Left ventricle myocardium superior (tissue), 1 donor: ENCODE data around the gene PRDM2. TPM values are rescaled to one million over a fixed set of nuclear protein-coding genes. Genes with fewer than 3 reads are reported as not detected.
A peak's percentile ranks its signal among the peaks of the same experiment; 100 is the strongest.

Experiments
- ATAC-seq: fragments of 200-7000 bp; cut with Tn5 transposase; one replicate; pipeline ENCODE4 v1.9.1; 2020; ENCODE audit warnings: mild to moderate bottlenecking, moderate library complexity
- DNase-seq: peaks from one replicate; pipeline ENCODE4 v3.0.0-alpha.2; 2020
- intact Hi-C: fragments of 100-400 bp; cut with micrococcal nuclease; formaldehyde crosslinking; loops from one replicate; pipeline ENCODE4 v1.11.0; 2022
- total RNA-seq: library from RNA; stranded (reverse); fragmentation: NEBNext Ultra II Directional; extraction: Animal tissue kit (Norgen Biotek cat#: 25700); gene quantifications from one replicate; pipeline ENCODE4 v1.2.1, GENCODE V29; 2021
- donor health status: DM: no; HTN: yes; CAD: no; lungs with severe emphysema.

Gene PRDM2
- total RNA-seq, 1 donor from 2014 or later, result 38.5 TPM

DNA sequence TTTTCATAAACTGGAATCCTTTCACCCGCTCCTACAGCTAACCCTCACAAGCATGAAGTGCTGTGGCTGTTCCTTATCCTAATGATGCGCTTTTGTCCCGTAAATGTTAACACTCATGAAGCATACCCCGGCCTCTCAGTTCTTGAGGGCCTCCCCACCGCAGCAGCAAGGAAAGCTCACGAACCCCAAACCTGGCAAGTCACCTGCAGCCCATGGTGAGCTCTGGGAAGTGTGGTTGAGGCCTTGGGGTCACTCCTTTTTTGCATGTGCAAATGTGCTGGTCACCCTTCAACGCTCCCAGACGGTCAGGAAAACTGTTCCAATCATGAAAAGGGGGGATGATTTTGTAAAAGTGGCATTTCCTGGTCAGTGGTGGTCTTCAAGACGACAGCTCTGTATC, 124.6 kb downstream of the PRDM2 start:
- intact Hi-C loops, result loop anchor here (10.0 kb wide), 1 partner anchor 160 kb away; no protein-coding TSS in a partner anchor
- ATAC-seq (no peak), DNase-seq (no peak)

DNA sequence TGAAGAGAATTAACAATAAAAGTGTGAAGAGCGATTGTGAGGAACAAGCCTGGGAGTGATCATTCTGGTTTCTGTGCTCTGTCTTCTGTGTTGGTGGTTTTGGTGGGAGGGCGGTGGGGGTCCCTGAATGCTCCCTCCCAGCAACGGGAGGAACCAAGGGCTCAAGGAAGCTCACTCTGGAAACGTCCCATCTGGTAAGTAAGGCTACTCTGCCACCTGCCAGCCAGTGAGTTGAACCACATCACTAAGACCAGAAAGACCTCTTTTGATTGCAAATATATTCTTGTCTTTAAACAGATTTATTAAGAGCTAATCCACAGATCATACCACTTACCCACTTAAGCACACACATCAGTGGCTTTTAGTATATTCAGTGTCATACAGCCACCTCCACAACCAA, 125.0 kb downstream of the PRDM2 start:
- intact Hi-C loops, result loop anchor here (10.0 kb wide), 1 partner anchor 160 kb away; no protein-coding TSS in a partner anchor
- no peak for DNase-seq
- no peak for ATAC-seq

DNA sequence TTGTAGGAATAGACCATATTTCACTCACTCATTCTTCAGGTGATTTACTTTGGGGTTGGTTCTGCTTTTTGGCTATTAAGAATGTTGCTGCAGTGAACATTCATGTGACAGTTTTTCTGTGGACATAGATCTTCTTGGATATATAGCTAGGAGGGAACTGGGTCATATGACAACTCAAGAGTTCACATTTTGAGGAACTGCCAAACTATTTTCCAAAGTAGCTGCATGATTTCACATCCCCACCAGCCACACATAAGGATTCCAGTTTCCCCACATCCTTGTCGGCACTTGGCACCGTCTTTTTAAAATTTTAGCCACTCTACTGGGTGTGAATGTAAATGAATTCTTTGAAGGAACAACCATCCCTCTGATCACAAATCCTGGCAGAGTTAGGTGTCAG, 126.0 kb downstream of the PRDM2 start:
- intact Hi-C loops, result loop anchor here (10.0 kb wide), 1 partner anchor 161 kb away; no protein-coding TSS in a partner anchor
- no peak for ATAC-seq
- no peak for DNase-seq

DNA sequence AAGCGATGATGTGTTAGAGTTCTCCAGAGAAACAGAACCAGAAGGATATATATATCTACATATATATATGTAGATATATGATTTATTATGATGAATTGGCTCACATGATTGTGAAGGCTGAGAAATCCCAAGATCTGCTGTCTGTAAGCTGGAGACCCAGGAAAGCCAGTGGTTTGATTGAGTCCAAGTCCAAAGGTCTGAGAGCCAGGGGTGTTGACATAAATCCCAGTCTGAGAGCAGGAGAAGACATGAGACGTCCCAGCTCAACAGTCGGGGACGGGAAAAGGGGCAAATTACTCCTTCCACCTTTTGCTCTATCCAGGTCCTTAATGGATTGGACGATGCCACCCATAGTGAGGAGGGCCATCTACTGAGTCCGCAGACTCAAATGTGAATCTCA, 126.6 kb downstream of the PRDM2 start:
- DNase-seq (no peak), ATAC-seq (no peak)
- intact Hi-C loops, result loop anchor here (10.0 kb wide), 1 partner anchor 162 kb away; no protein-coding TSS in a partner anchor

DNA sequence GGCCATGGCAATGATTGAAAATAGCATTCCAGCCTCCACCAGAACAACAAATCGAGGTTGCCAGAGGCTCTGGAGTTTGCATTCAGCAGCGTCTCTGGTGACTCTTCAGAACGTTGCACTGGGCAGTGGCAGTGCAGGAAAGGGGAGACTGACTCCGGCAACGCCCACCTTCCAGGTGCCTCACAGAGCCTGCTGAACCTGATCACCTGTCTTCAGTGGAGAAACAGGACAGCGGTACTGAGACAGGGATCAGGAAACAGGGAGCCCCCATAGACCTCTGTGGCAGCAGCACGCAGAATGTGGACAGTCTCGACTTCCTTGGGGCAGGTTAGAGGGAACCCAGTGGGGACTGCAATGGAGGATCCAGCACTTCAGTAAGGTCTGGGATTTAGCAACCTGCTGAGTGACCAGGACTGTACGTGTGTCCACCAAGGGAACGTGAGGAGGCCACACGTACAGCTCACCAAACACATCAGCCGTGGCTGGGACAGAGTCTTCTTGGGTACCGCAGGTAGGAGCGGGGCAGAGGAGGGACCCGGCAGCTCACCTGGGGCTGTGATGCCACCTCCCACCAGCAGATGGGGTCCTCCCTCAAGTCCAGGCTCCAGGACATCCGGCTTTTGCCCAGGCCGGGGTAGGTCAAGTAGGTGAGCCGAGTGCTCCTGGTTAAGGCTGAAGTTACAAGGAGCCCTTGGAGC, 128.6 kb downstream of the PRDM2 start:
- intact Hi-C loops, result loop anchor here (10.0 kb wide), 1 partner anchor 164 kb away; no protein-coding TSS in a partner anchor
- peak; percentile 58 for DNase-seq
- ATAC-seq, result peak; percentile 49

DNA sequence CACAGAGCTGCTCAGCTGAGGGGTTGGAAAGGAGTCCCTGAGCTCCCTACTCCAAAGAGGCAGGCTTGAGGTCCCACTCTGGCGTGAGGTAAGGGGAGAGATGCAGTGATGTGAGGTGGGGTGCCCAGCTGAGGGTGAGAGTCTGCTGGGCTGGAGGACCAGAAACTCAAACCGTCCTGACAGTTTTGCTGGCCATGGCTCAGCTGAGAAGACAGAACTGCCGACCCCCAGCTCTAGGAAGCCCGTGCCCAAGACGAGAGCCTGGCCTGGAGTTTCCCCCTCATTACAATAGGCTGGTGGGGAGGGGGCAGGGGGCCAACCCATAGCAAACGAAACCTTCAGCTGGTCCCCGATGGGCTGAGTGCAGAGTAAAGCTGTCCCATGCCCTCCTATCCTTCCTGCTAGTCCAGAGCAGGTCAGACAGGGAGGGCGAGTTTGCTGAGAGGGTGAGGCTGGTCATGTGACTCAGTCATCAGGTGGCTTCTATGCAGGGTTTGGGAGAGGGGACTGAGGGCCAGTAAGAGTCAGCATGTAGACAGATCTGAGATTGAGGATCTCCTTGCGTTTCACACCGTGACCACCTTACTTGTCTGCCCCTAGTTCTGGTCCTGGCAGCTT, 129.3 kb downstream of the PRDM2 start:
- intact Hi-C loops, result loop anchor here (10.0 kb wide), 1 partner anchor 164 kb away; no protein-coding TSS in a partner anchor
- ATAC-seq (no peak), DNase-seq (no peak)

DNA sequence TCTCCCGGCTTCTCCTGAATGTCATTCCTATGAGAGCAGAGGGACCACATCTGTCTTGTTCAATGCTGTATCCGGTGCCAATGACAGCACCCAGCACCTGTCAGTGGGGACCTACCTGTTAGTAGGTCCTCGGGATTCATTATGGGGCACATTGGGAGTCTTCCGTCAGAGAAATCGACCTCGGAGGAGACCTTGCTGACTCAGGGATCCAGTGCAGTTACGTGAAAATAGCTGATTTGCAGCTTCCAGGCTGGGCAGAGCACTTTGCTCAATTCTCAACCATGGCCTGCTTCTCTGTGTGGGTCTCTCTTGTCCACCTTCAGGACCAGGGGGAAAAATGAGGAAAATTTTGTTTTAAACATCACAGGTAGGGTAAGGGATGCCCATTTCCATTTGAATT, 130.2 kb downstream of the PRDM2 start:
- ATAC-seq (no peak), DNase-seq (no peak)
- intact Hi-C loops, result no loop called here

DNA sequence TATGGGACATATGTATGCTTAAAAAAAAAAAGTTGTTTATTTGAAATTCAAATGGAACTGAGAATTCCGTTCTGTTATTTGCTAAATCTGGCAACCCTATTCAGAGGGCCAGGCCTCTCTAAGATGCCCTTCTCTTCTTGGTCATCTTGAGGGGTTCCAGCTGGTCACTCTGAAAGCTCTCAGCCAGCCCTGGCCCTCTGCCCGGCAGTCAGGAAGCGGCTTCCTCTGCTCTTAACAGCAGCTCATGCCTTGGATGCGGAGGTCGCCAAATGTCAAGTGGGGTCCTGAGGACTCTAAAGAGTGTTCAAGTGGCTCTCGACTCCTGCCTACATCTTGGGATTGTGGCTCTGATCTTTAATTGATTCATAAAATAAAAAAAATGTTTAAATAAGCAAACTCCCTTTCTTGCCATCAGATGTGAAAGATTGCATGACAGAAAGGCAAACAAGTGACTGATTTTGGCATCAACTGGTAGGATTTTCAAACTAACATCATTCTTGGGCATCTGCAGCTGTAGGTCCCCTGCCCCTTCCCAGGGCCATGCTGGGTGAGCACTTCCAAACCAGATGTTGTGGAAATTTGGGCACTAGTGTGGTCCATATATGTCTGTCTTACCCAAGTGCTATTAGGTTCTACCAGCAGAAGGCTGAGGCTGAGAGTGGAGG, 130.8 kb downstream of the PRDM2 start:
- DNase-seq (peak; percentile 80), ATAC-seq (peak; percentile 76)
- intact Hi-C loops, result no loop called here

DNA sequence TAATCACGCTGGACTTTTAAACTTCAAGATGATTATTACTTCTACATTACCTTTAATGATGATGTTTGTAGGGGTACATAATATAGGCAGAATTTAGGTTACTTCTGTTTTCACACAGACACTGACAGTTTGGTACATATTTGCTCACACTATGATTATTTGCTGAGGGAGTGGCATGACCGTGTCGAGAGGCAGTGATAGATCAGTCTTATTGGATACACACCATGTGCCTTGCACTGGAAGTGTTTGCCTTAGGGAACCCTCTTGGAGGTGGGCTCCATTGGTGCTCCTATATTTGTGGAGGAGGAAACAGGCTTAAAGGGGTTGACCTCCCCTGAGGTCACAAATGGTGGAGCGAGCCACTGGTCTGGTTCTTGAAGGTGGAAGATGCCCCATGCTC, 132.1 kb downstream of the PRDM2 start:
- no peak for DNase-seq
- intact Hi-C loops, result no loop called here
- no peak for ATAC-seq

DNA sequence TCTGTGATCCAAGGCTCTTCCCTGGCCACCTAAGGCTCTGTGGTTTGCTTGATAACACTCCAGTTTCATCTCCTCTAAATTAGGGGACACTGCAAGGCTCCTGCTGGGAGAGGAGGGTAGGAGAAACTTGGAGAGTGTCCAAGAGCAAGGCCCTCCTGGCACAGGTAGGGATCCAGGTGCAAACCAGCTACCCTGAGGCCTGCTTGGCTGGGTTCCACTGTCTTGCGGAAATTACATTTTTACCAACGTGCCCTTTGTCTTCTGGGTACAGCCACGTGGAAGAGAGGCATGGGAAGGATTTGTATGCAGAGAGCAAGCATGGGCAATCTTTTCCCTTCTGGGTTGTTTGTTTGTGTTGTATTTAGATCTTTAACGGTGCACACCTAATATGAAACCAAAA, 132.5 kb downstream of the PRDM2 start:
- DNase-seq (no peak), ATAC-seq (no peak)
- intact Hi-C loops, result no loop called here

DNA sequence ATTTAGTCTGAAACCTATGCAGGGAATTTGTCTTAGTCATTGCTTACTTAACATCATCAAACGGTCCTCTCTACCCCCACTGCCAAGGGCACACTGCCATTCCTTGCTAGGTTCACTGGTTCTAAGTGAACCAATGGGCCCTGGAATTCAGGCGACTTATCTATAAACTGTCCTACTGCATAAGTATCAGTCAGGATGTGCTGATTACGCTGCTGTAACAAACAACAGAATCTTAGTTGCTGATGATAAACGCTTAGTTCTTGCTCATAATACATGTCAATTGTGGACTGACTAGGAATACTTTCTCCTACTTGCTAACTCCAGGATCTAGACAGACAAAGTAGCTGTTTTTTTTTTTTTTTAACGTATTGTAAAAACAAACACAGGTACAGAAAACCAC, 136.1 kb downstream of the PRDM2 start:
- DNase-seq, result no peak
- no peak for ATAC-seq
- intact Hi-C loops, result no loop called here

DNA sequence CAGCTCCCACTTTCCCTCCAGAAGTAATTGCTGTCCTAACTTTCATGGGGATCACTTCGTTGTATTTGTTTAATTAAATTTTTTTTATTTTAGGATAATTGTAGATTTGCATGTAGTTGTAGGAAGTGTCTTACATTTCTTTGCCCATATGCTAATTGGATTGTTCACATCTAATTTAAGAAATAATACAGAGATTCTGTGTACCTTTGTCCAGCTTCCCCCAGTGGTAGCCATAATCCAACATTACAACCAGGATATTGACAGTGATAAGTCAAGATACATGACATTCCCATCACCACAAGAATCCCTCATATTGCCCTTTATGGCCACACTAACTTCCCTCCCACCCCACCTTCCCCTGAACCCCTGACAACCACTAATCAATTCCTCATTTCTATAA, 136.6 kb downstream of the PRDM2 start:
- DNase-seq (no peak), ATAC-seq (no peak)
- intact Hi-C loops, result no loop called here

DNA sequence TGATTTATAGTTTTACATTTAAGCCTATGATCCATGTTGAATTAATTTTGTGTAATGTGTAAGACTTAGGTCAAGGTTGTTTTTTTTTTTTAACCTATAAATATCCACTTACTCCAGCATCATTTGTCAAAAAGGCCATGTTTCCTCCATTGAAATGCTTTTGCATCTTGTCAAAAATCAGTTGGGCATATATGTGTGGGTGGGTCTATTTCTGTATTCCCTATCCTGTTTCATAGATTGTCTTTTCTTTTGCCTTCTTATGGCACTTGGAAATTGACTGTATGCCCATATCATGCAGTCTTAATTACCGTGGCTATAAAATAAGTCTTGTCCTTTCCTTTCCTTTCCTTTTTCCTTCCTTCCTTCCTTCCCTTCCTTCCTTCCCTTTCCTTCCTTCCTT, 138.2 kb downstream of the PRDM2 start:
- intact Hi-C loops, result no loop called here
- ATAC-seq (no peak), DNase-seq (no peak)

DNA sequence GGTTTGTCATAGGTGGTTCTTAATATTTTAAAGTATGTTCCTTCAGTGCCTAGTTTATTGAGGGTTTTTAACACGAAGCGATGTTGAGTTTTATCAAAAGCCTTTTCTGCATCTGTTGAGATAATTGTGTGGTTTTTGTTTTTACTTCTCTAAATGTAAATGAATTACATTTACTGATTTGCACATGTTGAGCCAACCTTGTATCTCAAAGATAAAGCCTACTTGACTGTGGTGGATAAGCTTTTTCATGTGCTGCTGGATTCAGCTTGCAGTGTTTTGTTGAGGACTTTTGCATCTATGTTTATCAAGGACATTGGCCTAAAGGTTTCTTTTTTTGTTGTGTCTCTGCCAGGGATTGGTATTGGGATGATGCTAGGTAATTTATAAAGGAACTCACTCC, 142.5 kb downstream of the PRDM2 start:
- ATAC-seq (no peak), DNase-seq (no peak)
- intact Hi-C loops, result no loop called here

DNA sequence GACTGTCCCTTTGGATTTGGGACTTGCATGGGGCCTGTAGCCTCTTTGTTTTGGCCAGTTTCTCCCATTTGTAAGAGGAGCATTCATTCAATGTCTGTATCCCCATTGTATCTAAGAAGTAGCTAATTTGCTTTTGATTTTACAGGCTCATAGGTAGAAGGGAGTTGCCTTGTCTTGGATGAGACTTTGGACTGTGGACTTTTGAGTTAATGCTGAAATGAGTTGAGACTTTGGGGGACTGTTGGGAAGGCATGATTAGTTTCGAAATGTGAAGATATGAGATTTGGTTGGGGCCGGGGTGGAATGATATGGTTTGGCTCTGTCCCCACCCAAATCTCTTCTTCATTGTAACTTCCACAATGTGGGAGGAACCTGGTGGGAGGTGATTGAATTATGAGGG, 151.7 kb downstream of the PRDM2 start:
- ATAC-seq (no peak), DNase-seq (no peak)
- intact Hi-C loops, result no loop called here

DNA sequence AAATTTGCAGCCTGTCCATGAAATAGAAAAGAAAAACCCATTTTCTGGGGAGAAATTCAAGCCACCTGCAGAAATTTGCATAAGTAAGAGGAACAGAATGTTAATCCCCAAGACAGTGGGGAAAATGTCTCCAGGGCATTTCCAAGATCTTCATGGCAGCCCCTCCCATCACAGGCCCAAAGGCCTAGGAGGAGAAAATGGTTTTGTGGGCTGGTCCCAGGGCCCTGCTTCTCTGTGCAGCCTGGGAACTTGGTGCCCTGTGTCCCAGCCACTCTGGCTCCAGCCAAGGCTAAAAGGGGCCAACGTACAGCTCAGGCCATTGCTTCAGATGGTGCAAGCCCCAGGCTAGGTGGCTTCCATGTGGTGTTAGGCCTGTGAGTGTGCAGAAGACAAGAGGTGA, 155.6 kb downstream of the PRDM2 start:
- no peak for ATAC-seq
- DNase-seq, result no peak
- intact Hi-C loops, result no loop called here

DNA sequence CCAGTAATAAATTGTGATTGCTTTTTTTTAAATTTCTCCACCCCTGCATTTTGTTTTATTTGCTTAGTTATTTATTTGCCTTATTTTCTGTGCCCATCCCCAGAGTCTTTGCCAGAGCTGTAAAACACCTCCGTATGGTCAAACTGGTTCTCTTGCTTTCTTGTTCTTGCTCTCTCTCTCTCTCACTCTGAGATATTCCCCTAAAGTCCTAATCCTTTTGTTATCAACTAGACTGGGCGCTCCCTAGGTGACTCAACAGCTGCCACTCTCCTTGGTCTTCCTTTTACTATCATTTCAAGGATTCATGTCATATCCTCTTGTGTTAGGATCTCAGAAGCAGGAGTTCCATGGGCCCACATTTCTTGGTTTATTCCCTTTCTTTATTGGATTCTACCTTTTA, 160.0 kb downstream of the PRDM2 start:
- DNase-seq, result no peak
- intact Hi-C loops, result no loop called here
- no peak for ATAC-seq

DNA sequence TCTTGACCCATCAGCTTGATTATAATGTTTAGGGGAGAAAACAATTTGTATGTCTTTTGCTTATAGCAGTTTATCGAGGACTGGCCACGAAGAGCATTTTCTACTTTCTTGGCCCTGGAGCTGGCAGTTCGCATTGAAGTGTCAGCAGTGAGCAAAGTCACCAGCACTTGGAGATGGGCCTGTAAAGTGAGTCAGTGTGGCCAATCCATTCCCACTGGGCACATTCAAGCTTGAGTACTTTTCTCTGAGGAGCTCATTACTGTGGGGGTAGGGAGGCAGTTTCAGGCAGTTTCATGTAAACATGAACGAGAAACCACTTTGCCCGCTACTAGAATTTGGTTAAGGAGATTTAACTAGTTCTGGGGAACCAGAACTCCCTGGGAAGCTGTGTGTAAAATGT, 164.8 kb downstream of the PRDM2 start:
- DNase-seq, result no peak
- intact Hi-C loops, result no loop called here
- no peak for ATAC-seq

DNA sequence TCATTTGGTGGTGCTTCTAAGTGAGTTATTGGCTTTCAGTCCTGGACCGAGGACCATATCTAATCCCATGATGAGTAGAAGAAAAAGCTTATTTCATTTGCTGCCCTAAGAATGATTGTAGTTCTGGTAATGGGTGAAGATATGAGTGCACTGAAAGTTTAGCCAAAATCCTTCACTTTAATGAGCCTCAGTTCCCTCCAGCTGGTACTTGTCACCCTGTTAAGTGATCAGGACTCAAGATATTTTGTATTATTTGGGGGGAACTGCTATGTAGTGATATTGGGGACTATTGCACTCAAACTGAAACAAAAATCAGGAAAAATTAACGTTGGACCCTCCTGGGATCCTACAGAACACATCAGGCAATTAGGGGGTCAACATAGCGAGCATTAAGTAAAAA, 165.9 kb downstream of the PRDM2 start:
- intact Hi-C loops, result no loop called here
- no peak for ATAC-seq
- no peak for DNase-seq

DNA sequence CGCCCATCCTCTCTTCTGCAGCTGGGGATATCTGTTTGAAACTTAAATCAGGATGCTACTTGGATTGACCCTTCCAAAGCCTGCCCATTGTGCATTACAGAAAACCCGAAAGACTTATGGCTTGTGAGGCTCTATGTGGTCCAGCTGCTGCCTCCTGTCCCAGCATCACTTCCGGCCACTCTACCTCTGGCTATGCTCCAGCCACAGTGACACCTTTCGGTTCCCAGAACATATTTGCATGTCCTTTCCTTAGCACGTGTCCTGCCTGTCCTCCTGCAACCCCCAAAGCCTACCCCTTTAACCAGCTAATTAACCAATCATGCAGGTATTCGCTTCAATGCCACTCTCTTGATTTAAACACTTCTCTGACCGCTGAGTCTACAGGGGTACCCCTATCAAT, 167.6 kb downstream of the PRDM2 start:
- intact Hi-C loops, result no loop called here
- ATAC-seq (no peak), DNase-seq (no peak)
